NCI-H446 (cell line): Measurements from ENCODE around the gene SMPD3.

Source experiments
- DNase-seq, 2 experiments: peaks; one replicate each; lab custom pipeline; 2025; lab: John Stamatoyannopoulos, UW

Gene SMPD3

GRCh38 chr16:68472581-68472980 lies 24.3 kb upstream of the SMPD3 start:
- DNase-seq, result no peak

DNA sequence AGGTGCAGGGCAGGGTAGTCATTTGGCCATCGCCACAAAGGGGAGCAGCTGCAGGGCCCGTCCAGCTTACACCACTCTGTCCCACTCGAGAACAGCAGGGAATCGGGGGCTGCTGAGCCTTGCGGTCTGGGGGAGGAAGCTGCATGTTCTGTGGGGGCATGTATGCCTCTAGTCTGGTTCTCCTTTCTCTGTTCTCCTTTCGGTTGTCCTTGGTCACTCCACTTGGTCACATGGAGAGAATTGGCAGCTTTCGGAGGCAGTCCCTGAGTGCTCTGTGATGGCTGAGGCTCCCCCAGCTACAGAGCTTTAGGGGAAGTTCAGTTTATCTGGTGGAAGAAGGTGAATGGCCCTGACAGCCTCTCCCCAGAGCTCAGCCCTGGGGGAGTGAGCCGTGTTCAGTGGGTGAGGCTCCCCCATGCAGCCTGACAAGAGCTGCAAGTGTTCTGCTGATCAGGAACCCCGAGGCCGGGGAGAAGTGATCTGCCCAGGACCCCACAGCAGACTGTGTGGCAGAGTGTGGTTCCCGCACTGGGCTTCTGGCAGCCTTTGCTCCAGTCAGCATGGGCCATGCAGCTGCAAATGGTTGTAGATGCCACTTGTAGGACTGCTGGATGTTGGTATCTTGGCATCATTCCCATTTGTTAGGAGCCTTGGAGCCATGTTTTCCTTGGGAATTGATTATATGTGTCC lies 22.3 kb upstream of the SMPD3 start:
- no peak for DNase-seq

DNA sequence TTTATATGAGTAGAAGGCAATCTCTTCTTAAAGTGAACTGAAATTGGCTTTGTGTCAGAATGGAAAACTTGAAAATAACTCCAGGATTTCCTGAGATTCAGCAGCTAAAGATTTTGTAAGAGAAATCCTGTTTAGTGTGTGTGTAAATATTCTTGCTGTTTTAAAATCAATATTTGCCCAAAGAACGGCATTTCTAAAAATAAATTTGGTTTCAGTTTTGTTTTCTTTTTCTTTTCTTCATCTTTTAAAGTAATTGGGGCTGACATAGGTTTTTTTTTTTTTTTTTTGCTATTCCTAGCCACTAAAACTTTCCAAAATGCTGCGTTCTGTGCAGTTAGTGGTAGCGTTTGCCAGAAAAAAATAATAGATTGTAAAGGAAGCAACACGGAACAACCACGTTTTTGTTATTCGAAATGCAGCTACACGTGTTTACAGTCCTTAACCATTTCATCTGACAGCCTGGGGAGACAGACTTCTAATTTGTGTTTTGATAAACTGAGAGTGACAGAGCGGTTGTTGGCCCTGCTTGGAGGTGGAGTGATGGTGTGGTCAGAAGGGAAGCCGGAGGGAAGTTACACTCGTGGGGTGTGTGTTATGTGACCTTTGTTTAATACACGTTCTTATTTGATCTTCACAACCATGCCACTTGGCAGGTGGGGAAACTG lies 21.6 kb upstream of the SMPD3 start:
- no peak for DNase-seq

DNA sequence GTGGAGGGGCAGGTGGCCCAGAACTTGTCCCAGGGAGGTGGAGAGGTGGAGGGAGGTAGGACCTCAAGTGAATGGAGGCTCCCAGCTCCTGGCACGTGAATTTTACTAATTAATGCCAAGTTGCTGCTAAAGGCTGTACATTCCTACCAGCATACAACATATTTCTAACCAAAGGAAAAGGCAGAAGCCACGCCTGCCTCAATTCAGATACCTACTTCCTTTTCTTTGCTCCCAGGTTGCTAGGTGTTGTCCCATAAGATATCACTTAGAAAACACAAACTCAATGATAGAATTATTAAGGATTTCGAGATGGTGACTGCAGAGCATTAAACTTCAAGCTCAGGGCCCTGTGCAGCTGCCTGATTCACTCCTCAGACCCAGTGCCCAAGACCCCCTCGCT lies 20.5 kb upstream of the SMPD3 start:
- DNase-seq, result no peak

GRCh38 chr16:68466174-68466573 lies 17.9 kb upstream of the SMPD3 start:
- DNase-seq, result no peak

DNA sequence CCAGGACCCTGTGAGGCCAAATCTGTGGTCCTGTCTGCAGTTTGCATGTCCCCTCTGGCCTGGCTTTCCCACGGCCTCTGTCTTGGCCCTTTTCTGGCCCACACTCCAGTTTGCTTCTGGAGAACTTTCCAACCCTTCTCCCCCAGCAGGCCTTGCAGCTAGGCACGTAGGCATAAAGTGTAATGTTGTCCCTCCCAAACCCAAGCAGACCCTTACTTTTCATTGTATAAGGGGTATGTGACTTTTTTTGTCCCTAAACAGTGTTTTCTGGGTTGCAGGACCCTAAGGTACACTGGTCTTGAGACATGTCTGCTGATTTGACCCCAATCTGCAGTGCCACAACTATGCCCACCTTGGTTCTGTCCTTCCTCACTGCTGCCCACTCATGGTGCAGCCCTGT lies 15.6 kb upstream of the SMPD3 start:
- no peak for DNase-seq

DNA sequence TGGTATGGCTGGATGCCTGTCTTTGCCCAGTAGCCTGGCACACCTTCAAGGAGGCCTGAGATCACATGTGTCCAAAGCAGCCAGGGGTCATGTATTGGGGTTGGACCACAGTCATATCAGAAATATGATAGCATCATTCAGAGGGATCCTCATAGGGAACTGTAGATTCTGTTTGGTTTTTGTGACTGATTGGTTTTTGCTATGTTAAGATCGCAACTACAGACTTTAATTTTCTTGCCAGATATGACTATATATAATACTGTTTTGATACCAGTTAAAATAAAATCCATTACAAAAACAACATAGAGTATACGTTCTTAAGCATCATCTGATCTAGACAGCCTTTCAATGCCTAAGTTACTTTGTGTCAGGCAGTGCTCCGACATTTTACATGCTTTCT lies 11.8 kb upstream of the SMPD3 start:
- DNase-seq, result no peak

DNA sequence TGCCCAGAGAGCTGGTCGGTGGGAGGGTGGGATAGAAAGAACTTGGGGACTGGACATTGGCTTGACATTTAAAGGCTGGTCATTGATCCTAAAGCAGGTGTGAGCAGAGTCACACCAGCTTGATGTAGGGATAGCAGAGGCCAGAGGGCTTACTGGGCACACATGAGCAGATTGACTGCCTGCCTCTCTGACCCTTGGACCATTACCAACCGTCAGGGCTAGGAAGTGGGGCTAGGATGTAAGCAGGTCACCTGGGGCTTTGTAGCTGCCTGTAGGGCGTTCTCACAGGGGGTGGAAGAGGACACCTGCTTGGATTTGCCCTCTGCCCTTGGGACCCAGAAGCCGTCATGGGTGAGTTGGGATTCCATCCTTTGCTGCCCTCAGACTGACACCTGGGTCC lies 11.1 kb upstream of the SMPD3 start:
- DNase-seq, result no peak

GRCh38 chr16:68458551-68458950 lies 10.2 kb upstream of the SMPD3 start:
- no peak for DNase-seq

DNA sequence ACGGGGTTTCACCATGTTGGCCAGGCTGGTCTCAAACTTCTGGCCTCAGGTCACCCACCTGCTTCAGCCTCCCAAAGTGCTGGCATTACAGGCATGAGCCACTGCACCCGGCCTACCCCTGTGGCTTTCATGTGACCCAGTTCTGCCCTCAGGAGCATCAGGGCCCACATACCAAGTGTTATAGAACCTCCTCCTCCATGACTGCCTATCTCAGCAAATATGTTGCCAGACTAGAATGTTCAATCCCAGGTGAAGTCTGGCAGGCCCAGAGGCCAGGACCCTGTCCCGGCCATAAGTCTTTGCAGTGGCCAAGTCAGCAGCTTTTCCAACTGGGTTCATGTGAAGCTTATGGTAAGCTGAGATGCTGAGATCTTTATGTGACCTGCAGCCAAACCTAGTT lies 9.8 kb upstream of the SMPD3 start:
- DNase-seq, result no peak

DNA sequence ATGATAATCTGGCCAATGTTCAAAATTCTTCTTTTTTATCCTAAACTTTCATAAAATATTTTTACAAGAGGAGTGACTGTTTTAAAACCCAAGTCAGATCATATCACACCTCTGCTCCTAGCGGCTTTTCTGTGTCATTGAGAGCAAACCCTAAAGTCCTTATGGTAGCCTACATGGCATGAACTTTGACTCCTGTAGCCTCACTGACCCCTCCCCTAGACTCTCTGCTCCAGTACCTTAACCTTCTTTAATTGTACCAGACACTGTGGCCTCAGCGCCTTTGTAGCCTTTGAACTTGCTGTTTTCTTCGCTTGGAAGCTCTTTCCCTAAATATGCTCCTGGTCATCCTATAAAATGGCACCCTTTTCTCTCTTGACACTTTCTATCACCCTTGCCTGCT lies 7.3 kb upstream of the SMPD3 start:
- no peak for DNase-seq

DNA sequence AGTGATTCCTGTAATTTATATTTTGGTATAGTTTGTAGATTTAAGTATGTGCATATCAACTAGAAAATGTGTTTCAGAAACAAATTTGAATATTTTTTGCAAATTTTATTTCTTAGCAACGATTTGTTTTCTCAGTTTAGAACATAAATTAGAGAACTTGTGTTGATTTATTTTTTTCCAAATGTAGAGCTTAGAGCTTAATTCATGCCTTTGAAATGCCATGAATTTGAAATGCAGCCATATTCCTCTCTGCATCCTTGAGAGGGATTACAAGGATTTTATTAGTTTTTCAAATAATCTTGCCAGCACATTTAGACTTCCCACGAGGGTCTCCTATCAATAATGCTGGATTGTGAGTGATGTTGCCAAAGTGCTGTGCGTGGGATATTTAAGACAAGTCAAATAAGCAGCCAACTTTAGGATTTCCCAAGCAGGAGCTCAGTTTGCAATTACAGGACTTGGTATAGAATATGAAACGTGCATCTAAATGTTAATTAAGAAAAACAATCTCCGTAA lies 6.7 kb upstream of the SMPD3 start:
- DNase-seq, result no peak

- DNase-seq, result no peak
Measured at GRCh38 chr16:68453816-68454215, 5.5 kb upstream of the SMPD3 start.

DNA sequence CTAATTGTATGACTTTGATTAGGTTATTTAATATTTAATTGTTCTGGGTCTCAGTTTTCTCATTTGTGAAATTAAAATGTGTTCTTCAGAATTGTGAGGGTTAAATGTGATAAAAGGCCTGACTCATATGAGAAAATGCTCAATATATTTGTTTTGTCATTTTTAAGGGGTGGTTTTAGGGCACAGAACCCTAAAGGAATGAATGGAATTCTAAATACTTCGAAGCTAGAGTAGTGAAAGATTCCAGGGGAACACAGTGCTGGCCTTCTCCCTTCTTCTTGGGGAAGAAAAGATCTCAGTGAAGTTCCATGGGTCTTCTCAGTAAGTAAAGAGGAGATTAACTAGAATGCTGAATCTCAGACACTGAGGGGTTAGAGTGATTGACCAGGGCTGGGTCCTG lies 3.9 kb upstream of the SMPD3 start:
- DNase-seq, result no peak

GRCh38 chr16:68451676-68452075 lies 3.4 kb upstream of the SMPD3 start:
- DNase-seq, result no peak

DNA sequence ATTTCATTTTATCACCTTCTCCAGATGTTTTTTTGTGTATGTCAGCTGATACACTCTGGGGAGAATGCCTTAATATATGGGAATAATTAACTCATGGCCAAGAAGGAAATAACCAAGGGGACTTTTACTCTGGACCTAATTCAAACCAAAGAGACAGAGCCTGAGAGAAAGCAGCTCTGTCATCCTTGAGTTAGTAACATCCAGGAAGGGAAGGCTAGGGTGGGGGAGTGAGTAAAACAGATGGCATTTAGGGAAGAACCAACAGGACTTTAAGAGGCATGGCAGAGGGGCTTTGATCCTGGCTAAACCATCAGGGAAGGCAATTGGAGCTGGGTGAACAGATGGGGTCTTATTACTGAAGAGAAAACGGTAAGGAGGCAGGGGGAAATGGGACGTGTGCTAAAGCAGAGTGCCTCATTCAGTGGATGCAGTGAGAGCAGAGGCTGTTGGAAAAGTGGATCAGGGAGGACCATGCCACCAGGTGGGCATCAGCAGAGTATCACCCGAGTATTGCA lies 2.5 kb upstream of the SMPD3 start:
- no peak for DNase-seq

DNA sequence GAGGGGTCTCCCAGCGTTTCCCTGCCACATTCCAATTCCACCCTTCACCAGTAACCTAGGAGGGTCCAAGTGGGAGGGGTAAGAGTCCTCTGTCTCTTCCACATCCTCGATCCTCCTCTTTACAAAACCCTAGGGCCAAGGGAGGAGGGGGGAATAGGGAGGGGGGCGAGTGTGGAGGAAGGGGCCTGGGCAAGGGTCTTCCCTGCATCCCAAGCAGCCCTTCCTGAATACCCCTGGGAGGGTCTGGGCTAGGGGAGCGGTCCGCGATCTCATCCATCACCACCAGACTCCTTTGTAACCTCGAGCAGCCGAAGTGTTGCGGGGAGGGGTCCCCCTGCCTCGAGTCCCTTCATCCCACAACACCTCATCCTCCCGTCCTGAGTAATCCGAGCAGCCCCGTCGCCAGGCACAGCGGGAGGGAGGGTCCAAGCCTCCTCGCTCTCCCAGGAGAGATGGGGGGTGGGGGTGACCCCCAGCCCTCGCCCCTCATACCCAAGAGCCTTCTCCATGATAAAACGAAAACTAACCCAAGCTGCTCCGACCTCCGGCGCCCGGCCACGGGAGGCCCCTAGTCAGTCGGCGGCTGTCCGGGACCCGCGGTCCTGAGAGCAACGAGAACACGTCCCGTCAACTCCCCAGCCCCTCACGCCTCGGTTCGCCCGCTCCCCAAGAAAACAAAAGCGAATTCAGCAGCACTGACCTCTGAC lies 502 bp downstream of the SMPD3 start:
- DNase-seq, result no peak

DNA sequence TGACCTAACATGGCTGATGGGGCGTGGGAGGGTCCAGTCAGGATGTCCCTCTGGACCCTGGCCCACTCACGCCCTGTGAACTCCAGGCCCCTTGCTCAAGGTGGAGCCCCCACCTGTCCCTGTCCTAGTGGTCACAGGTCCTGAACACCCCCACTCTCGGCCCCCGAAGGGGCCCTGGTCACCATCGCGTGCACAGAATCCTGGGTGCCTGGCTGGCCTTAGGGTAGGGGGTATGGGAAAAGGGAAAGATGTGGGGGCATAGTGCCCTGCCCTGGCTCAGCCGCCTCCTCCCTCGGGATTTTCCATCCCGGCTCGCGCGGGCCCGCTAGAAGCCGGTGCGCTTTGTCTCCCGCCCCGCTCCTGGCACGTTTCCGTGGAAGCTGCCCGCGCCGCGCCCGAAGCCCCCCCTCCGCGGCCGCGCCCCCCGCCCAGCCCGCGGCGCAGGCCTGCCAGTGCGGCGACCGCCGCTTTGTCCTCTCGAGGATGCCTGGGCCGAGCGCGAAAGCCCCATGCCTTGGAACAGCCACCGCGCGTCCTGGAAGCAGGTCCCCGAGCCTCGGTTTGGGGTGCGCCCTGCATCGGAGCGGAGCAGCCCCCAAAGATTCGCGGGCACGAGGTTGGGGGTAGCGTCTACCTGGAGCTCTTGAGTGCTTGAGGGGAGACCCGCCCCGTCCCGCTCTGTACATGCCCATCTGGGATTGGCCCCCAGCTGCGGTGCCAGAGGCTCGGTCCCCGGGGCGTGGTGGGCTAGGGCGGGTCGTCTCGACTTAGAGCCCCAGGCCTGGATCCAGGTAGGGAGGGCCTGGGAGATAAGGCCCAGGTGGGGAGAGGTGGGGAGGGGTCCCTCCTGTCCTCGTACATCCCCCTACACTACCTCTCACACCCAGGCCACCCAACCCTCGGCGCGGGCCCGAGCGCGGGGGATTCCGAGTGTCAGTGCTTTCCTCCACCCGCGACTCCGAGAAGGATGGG lies 1.3 kb downstream of the SMPD3 start:
- no peak for DNase-seq

DNA sequence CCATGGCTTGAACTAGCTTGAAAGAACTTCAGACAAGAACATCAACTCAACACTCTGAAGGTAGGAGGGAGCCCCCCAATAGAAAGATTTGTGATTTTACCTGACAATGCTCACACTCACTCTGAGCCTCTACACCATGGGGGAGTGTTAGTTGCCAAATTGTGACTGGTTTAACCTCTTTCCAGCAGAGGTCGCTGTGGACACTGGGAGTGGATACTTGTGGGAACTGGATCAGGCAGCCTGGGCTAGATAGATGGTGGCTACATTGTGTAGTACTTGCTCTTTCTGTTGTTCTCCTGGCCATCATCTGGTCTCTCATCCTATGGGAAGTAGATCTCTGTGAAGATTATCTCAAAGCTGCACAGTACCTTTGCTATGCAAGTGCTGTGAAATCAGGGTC lies 2.9 kb downstream of the SMPD3 start:
- peak; percentile 3 to 37 for DNase-seq

GRCh38 chr16:68444056-68444657 lies 4.2 kb downstream of the SMPD3 start:
- DNase-seq, result no peak

DNA sequence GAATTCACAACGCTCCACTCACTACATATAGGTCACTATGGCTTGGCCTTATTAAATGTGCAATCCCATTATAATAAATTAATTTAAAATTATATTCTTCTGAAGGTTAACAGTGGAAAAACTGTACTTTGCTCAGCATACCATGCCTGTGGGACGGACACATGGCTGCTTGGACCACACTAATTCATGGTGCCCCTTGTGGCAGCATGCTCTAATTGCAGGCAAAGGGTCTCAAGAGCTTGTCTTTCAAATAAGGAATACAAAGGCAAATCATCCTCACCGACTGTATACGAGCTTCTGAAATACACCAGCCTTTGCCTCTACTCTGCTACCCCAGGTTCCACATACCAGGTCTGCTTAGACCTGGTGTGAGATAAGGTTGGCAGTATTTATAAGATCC lies 11.7 kb downstream of the SMPD3 start:
- no peak for DNase-seq
